GM18870 (cell line): Measurements from ENCODE around the gene RAP1GDS1.
"Not testable (repeated sequence)": the region's sequence is repeated elsewhere in the genome, so short reads cannot be mapped to it uniquely, and the experiment has no call there.

ENCODE experiments used
- ATAC-seq: cut with Tn5 transposase; IDR thresholded peaks from one replicate; pipeline ENCODE4 v1.9.1; 2021; ENCODE audit warnings: moderate library complexity; ENCODE audit not compliant: unreplicated experiment

RAP1GDS1 gene

DNA sequence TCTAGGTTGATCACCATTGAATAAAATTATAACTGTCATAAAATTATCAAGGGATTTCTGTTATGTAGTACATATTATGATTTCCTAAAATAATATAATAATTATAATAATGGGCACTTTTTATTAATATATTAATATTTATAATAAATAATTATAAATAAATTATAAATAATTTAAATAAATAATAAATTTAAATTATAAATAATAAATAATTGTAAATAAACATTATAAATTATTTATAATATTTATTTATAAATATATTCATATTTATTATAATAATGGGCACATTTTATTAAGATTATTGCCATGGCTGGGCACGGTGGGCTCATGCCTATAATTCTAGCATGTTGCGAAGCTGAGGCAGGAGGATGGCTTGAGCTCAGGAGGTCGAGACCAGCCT lies 24.5 kb downstream of the RAP1GDS1 start:
- no peak for ATAC-seq

DNA sequence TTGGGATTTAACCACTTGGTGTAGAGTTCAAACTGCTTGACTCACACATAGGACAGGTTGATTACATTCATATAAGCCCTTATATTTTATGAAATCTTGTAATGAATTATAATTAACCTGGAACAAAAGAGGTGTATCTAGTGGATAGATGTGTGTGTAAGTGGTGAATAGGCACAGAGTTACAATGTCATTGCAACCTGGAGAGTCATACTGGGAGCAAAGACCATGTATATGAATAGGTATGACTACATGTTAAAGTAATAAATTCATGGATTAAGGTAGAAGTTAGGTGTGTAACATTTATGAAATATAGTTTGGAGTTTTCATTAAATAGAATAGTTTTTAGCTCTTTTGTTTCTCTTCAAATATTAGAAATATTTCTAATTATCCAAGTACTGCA lies 26.1 kb downstream of the RAP1GDS1 start:
- ATAC-seq: no peak

DNA sequence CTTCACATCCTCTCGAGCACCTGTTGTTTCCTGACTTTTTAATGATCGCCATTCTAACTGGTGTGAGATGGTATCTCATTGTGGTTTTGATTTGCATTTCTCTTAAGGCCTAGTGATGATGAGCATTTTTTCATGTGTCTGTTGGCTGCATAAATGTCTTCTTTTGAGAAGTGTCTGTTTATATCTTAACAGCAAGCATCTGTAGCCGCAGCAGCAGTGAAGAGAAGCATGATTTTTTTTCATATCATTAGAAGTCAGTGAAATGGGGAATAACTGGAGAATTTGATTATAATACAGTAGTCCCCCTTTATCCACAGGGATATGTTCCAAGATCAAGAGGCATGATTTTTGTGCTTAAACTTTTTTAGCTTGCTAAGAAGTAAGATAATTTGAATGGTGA lies 27.5 kb downstream of the RAP1GDS1 start:
- peak; percentile 13 for ATAC-seq

DNA sequence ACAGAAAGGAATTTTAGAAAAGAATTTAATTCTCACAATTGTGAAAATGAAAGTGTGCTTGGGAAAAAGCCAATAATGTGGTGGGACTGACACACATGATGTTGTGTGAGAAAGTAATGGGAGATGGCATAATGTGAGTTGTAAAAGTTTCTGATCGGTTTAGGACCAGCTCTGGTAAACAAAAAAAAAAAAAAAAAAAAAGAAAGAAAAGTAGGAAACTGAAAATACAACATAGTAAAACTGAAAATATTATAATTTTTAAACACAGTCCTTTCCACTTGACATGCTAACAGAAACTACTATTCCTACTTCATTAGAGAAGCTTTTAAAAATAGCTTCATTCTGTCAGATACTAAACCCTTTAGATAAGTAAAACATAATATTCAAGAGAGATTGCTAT lies 28.2 kb downstream of the RAP1GDS1 start:
- peak; percentile 79 for ATAC-seq

DNA sequence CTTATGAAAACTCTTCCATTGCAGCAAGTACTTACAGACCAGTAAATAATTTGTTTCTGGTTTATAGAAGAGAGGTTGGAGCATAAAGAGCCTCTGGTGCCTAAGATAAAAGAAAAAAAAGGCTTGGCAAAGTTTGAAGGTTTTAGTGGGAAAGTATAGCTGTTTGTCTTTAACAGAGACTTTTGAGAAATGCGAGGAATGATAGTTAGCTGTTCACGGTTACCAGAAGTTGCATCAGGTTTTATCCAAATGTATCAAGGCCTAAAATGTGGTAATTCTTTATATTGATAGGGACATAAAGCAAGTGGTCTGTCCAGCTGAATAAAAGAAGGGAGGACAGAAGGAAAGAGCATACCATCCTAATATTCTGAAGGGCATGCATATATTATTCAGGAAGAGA lies 29.3 kb downstream of the RAP1GDS1 start:
- ATAC-seq: no peak

DNA sequence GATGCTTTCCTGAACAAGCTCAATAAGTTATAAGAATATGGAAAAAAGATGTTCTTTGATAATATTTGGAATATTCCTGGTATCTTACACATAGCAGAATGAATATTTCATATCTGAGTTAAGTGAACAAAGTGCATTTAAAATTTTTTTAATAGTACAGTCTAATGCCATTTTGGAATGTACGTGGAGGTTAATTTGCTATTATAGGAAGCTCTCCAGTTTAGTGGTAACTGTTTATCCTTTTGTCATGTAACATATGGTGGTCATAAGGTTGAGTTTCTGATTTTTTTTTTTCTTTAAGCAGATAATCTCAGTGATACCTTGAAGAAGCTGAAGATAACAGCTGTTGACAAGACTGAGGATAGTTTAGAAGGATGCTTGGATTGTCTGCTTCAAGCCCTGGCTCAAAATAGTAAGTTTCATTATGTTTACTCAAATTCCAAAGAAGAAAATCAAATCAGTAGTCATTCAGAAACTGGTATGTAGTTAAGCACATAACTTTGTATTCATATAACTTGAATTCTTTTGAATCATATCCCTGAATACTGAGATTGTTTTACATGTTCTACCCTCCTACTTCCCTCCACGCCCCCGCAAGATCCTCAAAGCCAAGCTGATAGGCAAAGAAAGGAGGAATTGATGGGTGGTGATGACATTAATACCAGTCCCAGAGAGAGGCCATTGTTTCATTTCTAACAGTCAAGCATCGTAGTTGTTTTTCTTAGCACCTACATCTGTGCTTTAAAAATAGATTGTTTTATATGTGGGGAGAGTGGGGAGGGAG lies 32.1 kb downstream of the RAP1GDS1 start:
- no peak for ATAC-seq

DNA sequence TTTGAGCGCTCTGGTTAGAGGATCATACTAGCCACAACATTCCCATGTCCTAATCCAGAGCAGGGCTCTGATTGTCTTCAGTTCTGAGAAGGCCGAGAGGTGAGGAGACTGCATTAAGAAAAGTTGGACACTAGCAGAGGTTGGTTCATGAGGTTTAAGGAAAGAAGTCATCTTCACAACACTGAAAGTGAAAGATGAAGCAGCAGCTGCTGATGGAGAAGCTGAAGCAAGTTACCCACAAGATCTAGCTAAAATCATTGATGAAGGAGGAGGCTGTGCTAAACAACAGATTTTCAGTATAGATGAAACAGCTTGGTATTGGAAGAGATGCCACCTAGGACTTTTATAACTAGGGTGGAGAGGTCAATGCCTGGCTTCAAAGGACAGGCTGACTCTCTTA lies 36.8 kb downstream of the RAP1GDS1 start:
- no peak for ATAC-seq

DNA sequence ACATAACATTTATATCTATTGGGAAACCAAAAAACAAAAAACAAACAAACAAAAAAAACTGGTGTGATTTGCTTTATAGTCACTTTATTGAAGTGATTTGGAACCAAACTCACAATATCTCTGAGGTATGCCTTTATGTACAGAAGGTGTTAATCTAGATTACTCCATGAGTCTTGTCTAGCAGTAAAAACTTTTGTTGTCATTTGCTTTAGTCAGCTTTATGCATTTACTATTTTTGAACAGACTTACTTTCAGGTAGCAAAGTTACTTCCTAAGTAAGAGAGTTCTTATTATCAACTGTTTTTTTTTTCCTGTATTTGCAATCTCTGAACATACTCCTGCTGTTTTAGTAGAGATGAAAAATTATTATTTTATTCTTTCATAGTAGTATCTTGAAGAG lies 39.5 kb downstream of the RAP1GDS1 start:
- ATAC-seq: no peak

DNA sequence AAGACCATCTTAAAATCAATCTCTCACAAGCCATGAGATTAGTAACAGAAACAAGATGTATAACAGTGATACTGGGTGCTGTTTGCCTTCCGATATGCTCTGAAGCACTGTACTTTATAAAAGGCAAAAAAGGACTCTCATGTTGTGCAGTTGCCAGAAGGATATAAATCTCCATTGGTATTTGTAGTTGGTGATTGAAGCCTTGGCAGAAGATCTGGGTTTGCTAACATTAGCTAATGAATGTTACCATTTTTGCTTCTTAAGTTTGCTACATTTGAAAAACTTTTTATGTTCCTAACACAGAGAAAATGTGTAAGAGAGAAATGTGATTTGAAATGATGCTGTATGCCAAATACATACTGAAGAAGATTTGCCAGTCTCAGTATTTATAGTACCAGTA lies 44.4 kb downstream of the RAP1GDS1 start:
- no peak for ATAC-seq

DNA sequence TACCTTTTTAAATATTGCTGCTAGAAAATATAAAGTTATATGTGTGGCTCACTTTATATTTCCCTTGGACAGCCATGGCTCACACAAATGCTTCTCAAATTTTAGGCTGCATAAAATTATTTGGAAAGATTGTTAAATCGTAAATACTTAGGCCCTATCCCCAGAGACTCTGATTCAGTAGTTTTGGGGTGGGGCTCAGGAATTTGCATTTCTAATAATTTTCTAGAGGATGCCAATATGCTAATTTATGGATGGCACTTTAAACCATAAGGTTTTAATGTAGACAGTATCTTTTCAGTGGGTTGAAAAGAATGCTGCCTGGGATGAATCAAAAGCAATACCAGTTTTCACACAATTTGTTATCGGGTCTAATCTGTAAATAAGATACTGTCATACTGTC lies 49.7 kb downstream of the RAP1GDS1 start:
- ATAC-seq: no peak

DNA sequence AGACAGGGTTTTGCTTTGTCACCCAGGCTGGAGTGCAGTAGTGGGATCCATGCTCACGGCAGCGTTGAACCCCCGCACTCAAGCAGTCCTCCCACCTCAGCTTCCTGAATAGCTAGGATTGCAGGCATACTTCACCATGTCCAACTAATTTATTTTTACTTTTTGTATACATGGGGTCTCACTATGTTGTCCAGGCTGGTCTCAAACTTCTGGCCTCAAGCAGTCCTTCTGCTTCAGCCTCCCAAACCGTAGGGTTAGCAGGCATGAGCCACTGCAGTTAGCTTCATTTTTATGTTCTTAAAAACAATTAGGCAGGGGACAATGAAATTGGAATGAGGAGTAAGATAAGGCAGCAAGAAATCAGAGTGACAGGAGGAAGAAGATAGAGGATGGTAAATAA lies 50.5 kb downstream of the RAP1GDS1 start:
- no peak for ATAC-seq

DNA sequence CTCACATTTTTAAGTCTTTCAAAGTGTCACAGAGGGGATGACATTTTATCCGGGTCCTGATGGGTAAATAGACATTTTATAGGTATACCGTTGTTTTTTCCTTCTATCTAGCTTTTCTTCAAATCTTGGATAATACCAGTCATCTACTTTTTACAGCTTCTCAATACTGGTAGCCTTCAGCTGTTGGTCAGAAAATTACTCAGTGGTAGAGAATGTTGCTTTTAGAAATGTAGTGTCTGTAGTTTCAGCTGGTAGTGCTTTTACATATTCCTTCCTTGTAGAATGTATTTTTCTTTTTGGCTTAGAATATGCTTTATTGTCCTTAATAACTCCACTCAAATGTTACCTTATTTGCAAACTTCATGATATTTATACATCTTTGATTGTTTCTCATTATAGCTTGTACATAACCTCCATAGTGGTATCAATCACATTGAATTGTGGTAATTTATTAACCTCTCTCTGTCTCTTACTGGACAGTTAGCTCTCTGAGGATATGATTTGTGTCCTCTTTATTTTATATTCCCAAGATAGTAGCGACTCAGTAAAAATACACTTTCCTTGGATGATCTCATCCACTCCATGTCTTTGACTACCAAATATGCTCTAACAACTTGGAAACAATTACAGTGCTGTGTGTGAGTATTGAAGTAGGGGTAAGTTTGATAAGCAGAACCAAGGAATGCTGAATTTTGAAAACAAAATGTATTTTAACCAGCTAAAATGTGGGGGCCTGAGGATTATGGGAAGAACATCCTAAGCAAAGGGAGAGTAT lies 53.8 kb downstream of the RAP1GDS1 start:
- ATAC-seq: no peak

DNA sequence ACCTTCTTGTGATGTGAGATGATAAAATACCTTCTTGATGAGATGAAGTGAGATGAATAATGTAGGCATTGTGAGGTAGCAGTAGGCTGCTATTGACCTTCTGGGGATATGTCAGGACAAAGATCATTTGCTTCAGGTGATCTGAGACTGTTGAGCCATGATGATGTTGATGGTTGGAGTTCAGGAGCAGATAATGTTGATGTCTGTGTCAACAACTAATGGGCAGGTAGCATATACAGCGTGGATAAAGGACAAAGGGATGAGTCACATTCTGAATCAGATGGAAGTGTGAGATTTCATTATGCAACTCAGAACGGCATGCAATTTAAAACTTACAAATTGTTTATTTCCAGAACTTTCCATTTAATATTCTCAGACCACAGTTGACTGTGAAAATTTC lies 57.3 kb downstream of the RAP1GDS1 start:
- no peak for ATAC-seq

DNA sequence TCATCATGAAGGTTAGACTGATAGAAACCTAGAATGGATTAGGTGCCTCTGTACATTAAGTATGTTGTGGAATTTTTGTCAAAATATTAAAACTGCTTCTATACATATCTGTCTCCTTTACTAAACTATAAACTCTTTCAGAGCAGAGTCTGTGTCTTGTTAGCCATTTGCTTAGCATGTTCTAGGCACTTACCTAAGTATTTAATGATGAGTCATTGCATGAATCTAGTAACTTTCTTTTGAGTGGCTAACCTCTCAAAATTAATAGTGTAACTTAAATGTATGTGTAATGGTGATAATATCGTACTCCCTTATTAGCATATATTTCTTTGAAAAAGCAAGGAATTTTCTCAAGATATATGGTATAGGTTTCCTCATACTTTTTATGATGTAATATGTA lies 57.8 kb downstream of the RAP1GDS1 start:
- ATAC-seq: no peak

DNA sequence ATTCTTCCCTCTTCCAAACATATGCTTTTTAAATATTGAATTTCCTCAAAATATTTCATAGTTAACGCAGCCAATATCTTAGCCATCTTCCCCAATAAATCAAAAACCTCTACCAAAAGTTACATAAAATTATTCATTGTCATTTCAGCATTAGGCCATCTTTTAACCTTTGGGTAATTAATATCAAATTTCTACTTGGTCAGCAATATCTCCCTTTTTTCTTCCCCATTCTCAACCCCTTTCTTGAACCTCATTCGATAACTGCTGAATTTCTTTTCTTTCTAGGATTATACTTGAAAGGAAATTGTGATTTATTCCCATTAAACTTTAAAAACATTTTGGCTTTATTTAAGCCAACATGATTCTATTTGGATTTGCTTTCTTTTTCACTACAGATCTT lies 65.0 kb downstream of the RAP1GDS1 start:
- no peak for ATAC-seq

DNA sequence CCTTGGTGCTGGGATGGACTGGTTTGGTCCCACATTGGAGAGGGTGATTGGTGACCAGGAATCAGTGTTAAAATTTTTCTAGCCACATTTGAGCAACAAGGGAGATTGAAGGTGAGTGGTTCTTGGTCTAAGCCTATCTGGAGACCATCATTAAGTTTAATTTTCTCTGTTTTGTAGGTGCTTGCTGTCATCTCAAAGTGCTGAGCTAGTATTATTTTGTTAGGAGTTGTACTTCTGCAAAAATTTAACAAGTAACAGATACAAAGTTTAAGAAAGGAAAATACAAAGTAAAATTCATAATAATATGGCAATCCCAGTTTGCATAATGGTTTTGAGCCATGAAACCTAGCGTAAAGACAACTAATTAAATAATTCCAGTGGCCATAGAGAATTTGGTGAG lies 66.5 kb downstream of the RAP1GDS1 start:
- no peak for ATAC-seq

DNA sequence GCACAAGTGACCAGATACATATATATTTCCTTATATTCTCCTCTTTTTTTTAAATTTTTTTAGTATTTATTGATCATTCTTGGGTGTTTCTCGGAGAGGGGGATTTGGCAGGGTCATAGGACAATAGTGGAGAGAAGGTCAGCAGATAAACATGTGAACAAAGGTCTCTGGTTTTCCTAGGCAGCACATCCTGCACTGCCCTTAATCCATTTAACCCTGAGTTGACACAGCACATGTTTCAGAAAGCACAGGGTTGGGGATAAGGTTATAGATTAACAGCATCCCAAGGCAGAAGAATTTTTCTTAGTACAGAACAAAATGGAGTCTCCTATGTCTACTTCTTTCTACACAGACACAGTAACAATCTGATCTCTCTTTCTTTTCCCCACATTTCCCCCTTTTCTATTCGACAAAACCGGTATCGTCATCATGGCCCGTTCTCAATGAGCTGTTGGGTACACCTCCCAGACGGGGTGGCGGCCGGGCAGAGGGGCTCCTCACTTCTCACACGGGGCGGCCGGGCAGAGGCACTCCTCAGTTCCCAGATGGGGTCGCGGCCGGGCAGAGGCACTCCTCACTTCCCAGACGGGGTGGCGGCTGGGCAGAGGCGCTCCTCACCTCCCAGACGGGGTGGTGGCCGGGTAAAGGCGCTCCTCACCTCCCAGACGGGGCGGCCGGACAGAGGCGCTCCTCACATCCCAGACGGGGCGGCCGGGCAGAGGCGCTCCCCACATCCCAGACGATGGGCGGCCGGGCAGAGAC lies 68.9 kb downstream of the RAP1GDS1 start:
- ATAC-seq: not testable (repeated sequence)

DNA sequence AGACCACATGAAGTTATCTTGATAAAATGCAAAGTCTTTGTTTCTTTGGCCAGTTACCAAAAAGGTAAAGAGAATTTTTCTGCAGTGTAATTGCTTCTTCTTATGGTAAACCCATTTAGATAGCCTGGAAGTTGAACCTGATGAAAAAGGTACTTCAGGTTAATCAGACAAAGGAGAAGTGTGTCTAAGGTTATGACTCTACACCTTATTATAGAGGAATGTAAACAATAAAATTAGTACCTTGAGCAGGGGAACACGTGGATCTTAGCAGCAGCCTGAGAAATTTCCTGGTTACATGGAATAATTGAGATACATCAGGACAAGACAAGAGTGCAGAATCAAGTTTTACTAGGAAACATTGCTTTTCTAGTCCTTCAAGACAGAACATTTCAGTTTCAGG lies 70.8 kb downstream of the RAP1GDS1 start:
- no peak for ATAC-seq

DNA sequence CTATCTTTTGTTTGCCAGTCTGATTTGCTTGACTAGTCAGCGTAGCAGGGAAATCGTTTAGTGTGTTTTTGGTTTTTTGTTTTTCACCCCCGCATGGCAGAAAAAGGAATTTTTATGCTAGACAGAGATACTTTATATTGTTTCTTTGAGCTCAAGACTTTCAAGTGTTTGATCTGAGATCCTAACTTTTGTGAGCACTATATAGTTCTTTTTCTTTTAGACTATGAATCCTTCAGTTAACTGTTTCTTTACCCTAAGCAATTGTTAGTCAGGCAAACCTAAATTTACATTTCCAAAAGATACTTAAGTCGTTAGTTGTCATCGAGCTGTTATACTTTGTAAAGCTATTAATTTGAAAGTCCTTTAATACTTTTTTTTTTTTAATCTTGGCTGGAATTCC lies 73.3 kb downstream of the RAP1GDS1 start:
- no peak for ATAC-seq

DNA sequence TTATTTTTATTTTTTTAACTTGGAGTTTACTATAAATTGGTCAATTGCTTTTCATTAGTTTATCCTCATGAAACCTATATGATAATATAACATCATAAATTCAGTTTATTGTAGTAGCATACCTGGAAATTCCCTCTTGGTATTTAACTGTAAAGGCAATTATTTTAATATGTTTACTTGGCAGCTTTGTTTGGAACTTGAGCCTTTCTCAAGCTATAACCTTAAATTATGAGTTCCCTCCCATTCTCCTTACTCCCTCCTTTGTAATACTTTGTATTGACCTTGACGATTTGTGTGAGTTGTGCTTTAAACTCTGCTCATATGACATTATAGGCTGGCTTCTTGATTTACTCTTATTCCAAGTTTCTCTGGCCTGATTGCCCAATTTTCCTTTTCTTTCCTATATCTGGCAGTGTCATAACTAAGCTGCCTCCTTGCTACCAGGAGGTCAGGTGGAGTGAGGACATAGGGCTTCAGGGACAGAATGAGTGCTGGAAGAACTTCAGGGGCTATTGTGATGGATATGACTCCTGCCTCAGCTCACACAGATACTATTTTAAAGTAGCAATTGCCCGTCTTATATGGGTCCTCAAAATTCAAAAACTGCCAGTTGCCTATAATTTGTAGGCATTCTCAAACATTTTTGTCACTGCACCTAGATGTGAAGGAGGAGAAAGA lies 77.7 kb downstream of the RAP1GDS1 start:
- ATAC-seq: no peak

DNA sequence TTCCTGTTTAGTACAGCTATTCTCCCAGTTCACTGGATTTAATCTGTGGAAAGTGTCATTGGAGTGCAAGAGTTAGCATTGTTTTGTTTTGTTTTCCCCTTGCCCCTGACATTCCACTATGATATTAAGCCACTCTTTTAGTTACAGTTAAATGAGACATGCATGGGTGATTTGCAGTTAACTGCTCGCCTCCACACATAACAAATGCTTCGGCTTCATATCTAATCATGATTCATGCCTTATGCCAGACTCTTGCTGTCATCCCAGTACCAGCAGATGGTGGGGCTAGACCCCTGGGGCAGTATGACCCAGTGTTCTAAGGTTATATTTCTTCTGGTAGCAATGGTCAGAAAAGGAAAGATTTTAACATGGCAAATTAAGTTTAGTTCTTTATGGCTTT lies 80.1 kb downstream of the RAP1GDS1 start:
- no peak for ATAC-seq
